Measurements from ENCODE around the gene PRPSAP1.

Gene PRPSAP1

DNA sequence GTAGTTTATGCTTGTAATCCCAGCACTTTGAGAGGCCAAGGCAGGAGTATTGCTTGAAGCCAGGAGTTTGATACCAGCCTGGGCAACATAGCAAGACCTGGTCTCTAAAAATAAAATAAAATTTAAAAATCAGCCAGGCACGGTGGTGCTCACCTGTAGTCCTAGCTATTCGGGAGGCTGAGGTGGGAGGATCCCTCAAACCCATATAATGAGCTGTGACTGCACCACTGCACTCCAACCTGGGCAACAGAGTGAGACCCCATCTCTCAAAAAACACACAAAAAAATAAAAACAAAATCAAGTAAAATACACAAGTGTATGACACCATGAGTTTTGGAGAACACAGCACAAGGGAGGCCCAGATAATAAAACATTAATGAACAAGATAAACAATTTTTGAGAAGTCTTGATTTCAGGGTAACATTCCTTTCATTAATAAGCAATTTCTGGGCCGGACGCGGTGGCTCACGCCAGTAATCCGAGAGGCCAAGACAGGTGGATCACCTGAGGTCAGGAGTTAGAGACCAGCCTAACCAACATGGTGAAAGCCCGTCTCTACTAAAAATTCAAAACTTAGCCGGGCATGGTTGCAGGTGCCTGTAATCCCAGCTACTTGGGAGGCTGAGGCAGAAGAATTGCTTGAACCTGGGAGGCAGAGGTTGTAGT, 17.9 kb downstream of the PRPSAP1 start:
- TF ChIP-seq RAD21 (IDR thresholded peaks at IDR 0.05; ENCODE audit: low read depth) (no peak), CEBPB (IDR thresholded peaks at IDR 0.05) (no peak)

DNA sequence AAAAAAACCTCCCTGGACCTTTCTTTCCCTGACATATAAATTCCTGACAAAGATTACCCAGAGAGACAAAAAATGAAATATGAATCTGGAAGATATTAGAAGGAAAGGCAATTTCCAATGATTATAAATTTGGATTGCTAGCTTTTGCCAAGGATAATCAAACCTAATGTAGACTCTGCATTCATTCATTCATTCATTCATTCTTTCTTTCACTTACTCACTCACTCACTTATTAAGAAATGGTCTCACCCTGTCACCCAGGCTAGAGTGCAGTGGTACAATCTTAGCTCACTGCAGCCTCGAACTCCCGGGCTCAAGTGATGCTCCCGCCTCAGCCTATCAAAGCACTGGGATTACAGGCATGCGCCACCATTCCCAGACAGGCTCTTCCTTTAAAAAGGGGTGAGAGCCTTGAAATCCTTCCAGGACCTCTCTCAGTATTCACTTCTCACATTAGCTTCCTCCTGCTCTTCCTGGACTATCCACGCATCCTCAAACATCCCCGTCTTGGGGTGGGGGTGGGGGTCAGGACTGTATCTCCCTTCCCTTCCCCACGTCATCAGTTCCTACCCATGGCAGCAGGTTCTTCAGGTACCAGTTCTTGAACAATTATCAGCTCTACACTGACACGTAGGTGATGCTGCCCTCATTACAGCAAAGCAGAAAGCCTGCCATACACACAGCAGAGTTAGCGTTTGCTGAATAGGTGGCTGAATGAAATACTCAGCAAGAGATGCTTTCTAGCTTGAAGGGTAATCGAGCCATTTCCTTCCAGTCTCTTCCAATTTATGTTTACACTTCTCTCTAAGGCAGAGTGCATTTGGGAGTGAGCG, 19.8 kb downstream of the PRPSAP1 start:
- TF ChIP-seq MAX (IDR thresholded peaks at IDR 0.05), result no peak
- no peak for TF ChIP-seq USF1 (IDR thresholded peaks at IDR 0.05)

DNA sequence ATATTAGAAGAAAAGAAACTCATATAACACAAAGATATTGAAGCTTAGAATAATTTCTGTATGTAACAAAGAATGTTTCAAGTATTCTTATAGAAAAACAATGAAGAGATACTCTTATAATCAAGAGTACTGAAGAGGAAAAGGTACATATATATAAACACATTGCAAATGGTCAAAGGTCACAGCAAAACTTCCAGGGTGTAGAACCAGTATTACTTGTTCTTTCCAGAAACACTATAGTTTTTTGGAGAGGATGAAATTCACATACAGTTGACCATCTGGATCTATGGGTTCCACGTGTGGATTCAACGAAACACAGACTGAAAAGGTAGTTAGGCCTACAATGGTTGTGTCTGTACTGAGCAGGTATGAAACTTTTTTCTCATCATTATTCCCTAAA, 22.6 kb downstream of the PRPSAP1 start:
- no peak for TF ChIP-seq REST (IDR thresholded peaks at IDR 0.05; ENCODE audit: low read depth)
- TF ChIP-seq TCF12 (IDR thresholded peaks at IDR 0.05; ENCODE audit: low read depth), result no peak
- no peak for TF ChIP-seq EP300 (IDR thresholded peaks at IDR 0.05; ENCODE audit: borderline replicate concordance)

- no peak for TF ChIP-seq TEAD4 (IDR thresholded peaks at IDR 0.05)
- no peak for TF ChIP-seq CEBPB (IDR thresholded peaks at IDR 0.05)
Measured at GRCh38 chr17:76329664-76330063, 24.1 kb downstream of the PRPSAP1 start.

DNA sequence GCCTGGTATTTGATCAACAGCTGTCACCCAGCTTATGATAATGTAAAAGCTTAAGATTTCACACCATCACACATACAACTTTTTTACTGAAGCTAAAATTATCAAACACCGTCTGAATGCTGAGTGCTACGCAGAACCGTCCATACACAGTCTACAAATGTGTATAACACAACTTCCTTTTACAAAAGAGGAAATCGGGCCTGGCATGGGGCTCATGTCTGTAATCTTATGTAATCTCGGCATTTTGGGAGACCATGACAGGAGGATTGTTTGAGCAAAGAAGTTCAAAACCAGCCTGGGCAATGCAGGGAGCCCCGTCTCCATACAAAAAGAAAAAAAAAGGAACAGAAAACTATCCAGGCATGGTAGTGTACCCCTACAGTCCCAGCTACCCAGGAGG, 26.0 kb downstream of the PRPSAP1 start:
- no peak for TF ChIP-seq MAX (IDR thresholded peaks at IDR 0.05)
- no peak for TF ChIP-seq FOXM1 (IDR thresholded peaks at IDR 0.05; ENCODE audit: borderline replicate concordance, low read depth)
- TF ChIP-seq EP300 (IDR thresholded peaks at IDR 0.05; ENCODE audit: borderline replicate concordance), result no peak
- no peak for TF ChIP-seq RAD21 (IDR thresholded peaks at IDR 0.05; ENCODE audit: low read depth)
- no peak for TF ChIP-seq TAF1 (IDR thresholded peaks at IDR 0.05; ENCODE audit: low read depth)
- TF ChIP-seq USF1 (IDR thresholded peaks at IDR 0.05), result no peak
- no peak for TF ChIP-seq CREB1 (IDR thresholded peaks at IDR 0.05; ENCODE audit: low read depth)
- no peak for TF ChIP-seq NFIC (IDR thresholded peaks at IDR 0.05)
- no peak for TF ChIP-seq YY1 (IDR thresholded peaks at IDR 0.05; ENCODE audit: low read depth)
- TF ChIP-seq REST (IDR thresholded peaks at IDR 0.05; ENCODE audit: low read depth), result no peak
- no peak for TF ChIP-seq TCF12 (IDR thresholded peaks at IDR 0.05; ENCODE audit: low read depth)
- TF ChIP-seq EGR1 (IDR thresholded peaks at IDR 0.05), result no peak
- no peak for TF ChIP-seq TEAD4 (IDR thresholded peaks at IDR 0.05)
- no peak for TF ChIP-seq CEBPB (IDR thresholded peaks at IDR 0.05)
- no peak for TF ChIP-seq ZBTB7A (IDR thresholded peaks at IDR 0.05; ENCODE audit: low read depth)

DNA sequence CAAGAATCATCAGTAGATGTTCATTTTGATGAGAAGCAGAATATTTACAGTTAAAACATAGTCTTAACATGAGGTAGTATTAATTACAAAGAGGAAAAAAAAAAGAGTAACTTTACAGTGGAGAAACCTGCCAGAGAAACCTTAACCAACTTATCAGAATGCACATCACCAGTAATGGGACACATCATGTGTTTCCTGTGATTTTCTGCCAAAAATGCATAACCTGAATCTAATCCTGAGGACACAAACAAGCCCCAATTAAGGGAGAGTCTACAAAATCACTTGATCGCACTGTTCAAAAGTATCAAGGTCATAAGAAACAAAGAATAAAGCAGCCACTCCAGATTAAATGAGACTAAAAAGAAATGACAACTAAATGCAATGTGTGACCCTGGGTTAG, 27.4 kb downstream of the PRPSAP1 start:
- no peak for TF ChIP-seq NFIC (IDR thresholded peaks at IDR 0.05)
- no peak for TF ChIP-seq EP300 (IDR thresholded peaks at IDR 0.05; ENCODE audit: borderline replicate concordance)
- TF ChIP-seq TCF12 (IDR thresholded peaks at IDR 0.05; ENCODE audit: low read depth), result no peak
- no peak for TF ChIP-seq REST (IDR thresholded peaks at IDR 0.05; ENCODE audit: low read depth)
- no peak for TF ChIP-seq CREB1 (IDR thresholded peaks at IDR 0.05; ENCODE audit: low read depth)
- TF ChIP-seq FOXM1 (IDR thresholded peaks at IDR 0.05; ENCODE audit: borderline replicate concordance, low read depth), result no peak
- TF ChIP-seq TAF1 (IDR thresholded peaks at IDR 0.05; ENCODE audit: low read depth), result no peak
- no peak for TF ChIP-seq RAD21 (IDR thresholded peaks at IDR 0.05; ENCODE audit: low read depth)
- no peak for TF ChIP-seq ZBTB7A (IDR thresholded peaks at IDR 0.05; ENCODE audit: low read depth)
- no peak for TF ChIP-seq EGR1 (IDR thresholded peaks at IDR 0.05)
- TF ChIP-seq USF1 (IDR thresholded peaks at IDR 0.05), result no peak
- no peak for TF ChIP-seq MAX (IDR thresholded peaks at IDR 0.05)
